HG03064 (cell line): ENCODE measurements around the gene RBBP4.
"Not testable (repeated sequence)": the region's sequence is repeated elsewhere in the genome, so short reads cannot be mapped to it uniquely, and the experiment has no call there.

Experiments
- ATAC-seq: cut with Tn5 transposase; IDR thresholded peaks from one replicate; pipeline ENCODE4 v1.9.1; 2021; ENCODE audit warnings: low read depth; ENCODE audit not compliant: unreplicated experiment

The RBBP4 gene

DNA sequence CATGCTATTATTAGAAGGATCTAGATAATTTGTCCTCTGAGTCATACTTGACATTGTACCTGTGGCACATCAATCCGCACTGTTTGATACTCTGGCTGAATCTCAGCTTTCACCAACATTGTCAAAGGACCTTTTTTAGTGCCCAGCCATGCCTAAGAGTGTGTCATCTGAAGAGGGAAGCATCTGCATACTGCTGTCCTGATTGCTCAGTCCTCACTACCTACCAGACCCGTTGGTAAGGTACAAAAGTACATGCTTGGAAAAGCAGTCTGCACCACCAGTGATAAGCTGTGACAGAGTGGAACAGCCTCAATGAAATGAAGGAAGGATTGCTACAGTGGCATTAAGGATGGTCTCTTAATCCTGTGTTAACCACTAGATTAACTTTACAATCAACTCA is 34.5 kb downstream of the RBBP4 start:
- no peak for ATAC-seq

DNA sequence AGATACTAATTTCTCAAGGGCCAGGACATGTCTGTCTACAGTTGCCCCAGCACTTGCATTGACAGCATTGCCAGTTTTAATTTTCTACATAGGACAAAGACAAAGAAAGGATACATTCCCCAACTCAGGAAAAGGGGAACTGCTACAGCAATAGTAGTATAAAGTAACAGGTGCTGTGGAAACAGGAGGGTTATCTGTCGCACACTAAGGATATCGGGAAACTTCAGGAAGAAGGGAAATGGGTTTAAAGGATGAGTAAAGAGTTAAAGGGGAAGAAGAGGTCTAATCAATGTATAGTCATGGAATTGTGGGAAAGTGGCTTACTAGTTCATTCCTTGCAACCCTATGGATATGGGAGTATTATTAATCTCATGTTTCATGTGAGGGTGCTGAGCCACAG is 35.4 kb downstream of the RBBP4 start:
- no peak for ATAC-seq

DNA sequence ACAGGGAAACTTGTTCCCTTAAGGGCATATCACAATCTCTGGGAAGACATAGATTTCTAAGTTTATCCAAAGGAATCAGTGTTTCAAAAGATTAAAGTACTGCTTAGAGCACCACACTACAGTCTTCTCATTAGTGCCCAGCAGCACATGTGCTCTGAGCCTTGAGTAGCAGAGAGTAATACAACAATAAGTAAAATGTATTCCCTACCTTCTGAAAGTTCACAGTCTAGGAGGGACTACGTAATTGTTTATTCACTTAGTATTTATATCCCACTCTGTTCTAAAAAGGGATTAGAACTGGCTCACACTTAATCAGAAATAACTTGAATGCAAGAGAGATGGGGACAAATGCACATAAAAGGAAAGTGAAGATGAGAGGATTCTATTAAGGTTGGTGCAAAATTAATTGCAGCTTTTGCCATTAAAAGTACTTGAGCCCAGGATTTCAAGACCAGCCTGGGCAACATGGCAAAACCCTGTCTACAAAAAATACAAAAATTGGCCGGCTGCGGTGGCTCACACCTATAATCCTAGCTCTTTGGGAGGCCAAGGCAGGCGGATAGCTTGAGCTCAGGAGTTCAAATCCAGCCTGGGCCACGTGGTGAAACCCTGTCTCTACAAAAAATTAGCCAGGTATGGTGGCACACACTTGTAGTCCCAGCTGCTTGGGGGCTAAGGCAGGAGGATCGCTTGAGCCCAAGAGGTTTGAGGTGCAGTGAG is 42.6 kb downstream of the RBBP4 start:
- no peak for ATAC-seq

- no peak for ATAC-seq
Measured at GRCh38 chr1:32695098-32695904, 44.3 kb downstream of the RBBP4 start.

GRCh38 chr1:32696041-32696440 is 45.0 kb downstream of the RBBP4 start:
- no peak for ATAC-seq

- not testable (repeated sequence) for ATAC-seq
Measured at GRCh38 chr1:32696996-32697395, 46.0 kb downstream of the RBBP4 start.

GRCh38 chr1:32701421-32701911 is 50.5 kb downstream of the RBBP4 start:
- no peak for ATAC-seq

DNA sequence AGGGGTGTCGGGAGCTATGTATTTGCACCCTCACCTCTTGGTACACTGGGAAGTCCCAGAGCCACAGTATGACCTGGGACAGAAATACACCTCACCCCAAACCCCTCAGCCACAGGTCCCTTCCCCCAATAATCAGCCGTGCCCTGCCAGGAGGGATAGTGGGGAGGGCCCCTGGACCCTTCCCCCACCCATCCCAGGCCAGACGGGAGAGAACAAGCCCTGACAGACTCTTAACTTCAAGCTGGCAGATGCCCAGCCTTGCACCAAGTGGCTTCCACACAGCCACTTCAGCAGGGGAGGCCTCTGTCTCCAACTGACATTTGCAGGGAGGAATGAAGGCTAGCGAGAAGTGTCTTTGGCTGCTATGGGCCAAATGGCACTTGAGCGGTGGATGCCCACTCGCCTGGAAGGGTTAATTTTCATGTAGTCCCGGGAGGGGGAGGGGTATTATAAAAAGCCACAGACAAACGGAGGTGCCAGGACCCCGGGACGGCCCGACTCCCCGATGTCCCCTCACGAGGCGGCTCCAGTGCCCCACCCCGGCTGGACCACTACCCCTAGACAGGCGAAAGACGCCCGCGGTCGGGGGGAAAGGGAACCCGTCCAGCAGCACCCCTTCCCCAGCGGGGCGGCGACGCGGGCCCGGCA is 51.1 kb downstream of the RBBP4 start:
- ATAC-seq = no peak

GRCh38 chr1:32702599-32703478 is 51.8 kb downstream of the RBBP4 start, which contains the start of gene SYNC:
Gene SYNC (minus strand): TSS chr1:32702770. CDS start chr1:32702660, 110 bp downstream.
- ATAC-seq = no peak

- no peak for ATAC-seq
Measured at GRCh38 chr1:32703479-32704291, 52.7 kb downstream of the RBBP4 start.

DNA sequence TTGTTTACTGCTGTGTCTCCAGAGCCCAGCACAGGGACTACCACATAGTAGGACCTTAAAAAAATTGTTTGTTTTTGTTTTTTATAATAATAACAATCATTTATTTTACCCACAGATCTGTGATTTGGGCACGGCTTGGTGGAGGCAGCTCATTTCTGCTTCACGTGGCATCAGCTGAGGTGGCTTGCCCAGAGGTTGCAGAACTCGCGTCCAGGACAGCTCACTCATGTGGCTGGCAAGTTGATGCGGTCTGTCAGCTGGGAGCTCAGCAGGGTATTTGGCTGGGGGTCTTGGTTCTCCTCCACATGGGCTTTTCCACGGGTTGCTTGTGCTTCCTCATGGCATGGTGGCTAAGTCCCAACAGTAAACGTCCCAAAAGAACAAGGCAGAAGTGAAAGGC is 54.5 kb downstream of the RBBP4 start:
- ATAC-seq = no peak

DNA sequence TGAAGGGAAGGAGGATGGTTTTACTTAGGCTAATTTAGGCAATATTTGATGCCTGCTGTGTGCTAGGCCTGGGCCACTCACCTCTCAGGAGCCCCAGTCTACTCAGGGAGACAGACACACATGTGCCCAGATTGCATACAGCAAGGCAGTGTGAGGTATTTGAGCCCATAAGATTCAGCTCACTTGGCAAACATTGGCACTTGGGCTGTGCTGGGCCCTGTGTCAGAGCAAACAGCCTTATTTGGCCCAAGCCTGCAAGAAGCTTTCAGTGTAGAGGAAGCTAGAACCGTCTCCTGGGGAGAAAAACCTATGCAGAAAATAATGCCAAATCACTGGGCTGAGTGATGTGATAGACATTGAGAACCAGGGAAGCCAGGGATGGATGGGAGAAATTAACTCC is 55.5 kb downstream of the RBBP4 start:
- ATAC-seq = no peak

DNA sequence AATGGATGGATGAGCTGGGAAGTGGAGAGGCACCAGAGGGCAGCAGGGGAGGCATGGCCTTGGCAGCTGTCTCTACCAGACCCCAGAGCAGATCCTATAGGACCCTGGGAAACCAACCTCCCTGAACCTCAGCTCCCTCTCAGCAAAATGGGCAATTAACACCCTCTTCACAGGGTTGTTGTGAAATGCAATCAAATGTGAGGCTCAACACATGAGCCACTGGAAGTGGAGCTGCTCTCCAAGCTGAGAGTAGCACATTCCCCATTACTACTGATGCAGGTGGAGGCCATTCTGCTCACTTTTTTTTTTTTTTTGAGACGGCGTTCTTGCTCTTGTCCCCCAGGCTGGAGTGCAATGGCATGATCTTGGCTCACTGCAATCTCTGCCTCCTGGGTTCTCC is 58.1 kb downstream of the RBBP4 start:
- no peak for ATAC-seq

GRCh38 chr1:32709476-32709875 is 58.5 kb downstream of the RBBP4 start:
- ATAC-seq = no peak

GRCh38 chr1:32711221-32711620 is 60.2 kb downstream of the RBBP4 start:
- not testable (repeated sequence) for ATAC-seq

DNA sequence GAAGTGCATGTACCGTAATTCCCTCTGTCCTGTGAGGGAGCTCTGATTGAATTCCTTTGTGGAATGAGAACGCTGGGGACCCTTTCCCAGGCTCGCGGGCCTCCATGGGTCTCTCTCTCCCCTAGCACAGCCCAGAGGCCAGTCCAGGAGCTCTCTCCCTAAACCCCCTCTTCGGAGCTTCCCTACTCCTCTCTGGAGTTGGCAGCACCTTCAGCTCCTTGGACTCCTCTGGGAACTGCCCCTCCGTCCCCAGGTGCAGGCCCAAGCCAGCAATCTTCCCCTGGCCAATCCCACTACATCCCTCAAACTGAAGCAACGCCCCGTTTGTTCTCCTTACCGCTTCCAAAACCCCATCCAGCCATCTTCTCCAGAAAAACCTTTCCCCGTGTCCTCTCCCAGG is 62.1 kb downstream of the RBBP4 start:
- no peak for ATAC-seq

GRCh38 chr1:32714277-32714676 is 63.3 kb downstream of the RBBP4 start:
- ATAC-seq = no peak

GRCh38 chr1:32715901-32716311 is 64.9 kb downstream of the RBBP4 start:
- no peak for ATAC-seq

DNA sequence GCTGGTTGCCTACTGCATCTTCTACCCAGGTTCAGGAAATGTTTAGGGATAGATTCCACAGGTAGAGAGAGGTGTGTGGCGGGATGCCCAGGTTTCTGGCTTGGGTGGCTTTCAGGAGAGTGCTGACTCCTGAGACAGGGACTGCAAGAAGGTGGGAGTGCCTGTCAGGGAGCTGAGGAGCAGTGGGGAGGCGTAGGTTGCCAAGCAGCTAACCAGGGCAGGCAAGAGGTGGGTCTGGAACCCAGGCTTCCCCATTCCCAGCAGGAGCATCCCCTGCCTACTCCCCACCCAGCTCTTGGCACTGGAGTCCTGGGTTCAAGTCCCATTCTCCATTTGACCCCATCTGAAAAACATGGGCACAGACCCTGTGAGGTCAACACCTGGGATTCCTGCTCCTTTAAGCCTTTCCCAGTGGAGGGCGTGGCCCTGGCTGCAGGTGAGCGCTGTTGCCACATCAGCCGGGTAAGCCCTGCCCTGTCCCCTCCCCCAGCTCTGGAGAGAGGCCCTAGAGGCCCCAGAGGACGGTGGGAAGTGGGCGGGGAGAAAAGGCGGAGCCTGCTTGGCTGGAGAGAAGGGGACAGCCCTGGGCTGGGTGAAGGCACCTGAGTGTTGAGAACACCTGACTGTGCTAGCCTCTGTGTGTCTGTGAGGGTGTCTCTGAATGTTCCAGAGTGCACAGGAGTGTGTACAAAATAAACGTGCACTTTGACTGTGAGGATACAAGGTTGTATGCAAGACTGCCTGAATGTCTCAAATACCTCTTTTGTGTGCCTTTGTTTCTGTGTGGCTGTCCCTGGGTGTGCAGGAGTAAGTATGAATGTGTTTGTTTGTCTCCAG is 65.5 kb downstream of the RBBP4 start:
- ATAC-seq = no peak
